Mesendoderm (in vitro differentiated cells): ENCODE results near the gene WDR43.

Source experiments
- DNase-seq: peaks from one replicate; pipeline ENCODE4 v3.0.0; 2013
- H2AK5ac ChIP-seq: 2 replicates; pipeline ENCODE4 v1.6.1; 2013; ENCODE audit warnings: low read length, inconsistent platforms
- H2BK120ac ChIP-seq: 2 replicates; pipeline ENCODE4 v1.6.1; 2013; ENCODE audit warnings: low read depth, mild to moderate bottlenecking, low read length, moderate library complexity, mixed read lengths
- H2BK15ac ChIP-seq: replicated peaks from 2 replicates; pipeline ENCODE4 v1.6.1; 2013; ENCODE audit warnings: low read depth, mild to moderate bottlenecking, moderate library complexity
- H2BK5ac ChIP-seq: 2 replicates; pipeline ENCODE4 v1.6.1; 2013; ENCODE audit warnings: low read length, inconsistent platforms
- H3K18ac ChIP-seq: 2 replicates; pipeline ENCODE4 v1.6.1; 2013; ENCODE audit warnings: mild to moderate bottlenecking, low read length, mixed read lengths
- H3K23ac ChIP-seq: one replicate; pipeline ENCODE4 v1.6.1; 2013; ENCODE audit warnings: low read length
- H3K27ac ChIP-seq: 2 replicates; pipeline ENCODE4 v1.5.1; 2013; ENCODE audit warnings: low read depth, mild to moderate bottlenecking, inconsistent platforms, low read length, moderate library complexity
- H3K27me3 ChIP-seq: 2 replicates; pipeline ENCODE4 v1.6.1; 2013; ENCODE audit warnings: low read length, control low read depth, mild to moderate bottlenecking, inconsistent platforms; ENCODE audit not compliant: insufficient read depth, poor library complexity
- H3K36me3 ChIP-seq: 2 replicates; pipeline ENCODE4 v1.6.1; 2013; ENCODE audit warnings: low read length, inconsistent platforms; ENCODE audit not compliant: control insufficient read depth, insufficient read depth
- H3K4ac ChIP-seq: one replicate; pipeline ENCODE4 v1.6.1; 2013; ENCODE audit warnings: low read depth, mild to moderate bottlenecking, low read length, moderate library complexity
- H3K4me1 ChIP-seq: 2 replicates; pipeline ENCODE4 v1.6.1; 2013; ENCODE audit warnings: low read depth, low read length, inconsistent platforms; ENCODE audit not compliant: control insufficient read depth
- H3K4me2 ChIP-seq: 2 replicates; pipeline ENCODE4 v1.6.1; 2013; ENCODE audit warnings: low read length
- H3K4me3 ChIP-seq: 2 replicates; pipeline ENCODE4 v1.5.1; 2013; ENCODE audit warnings: mild to moderate bottlenecking, low read length
- H3K56ac ChIP-seq: one replicate; pipeline ENCODE4 v1.6.1; 2013; ENCODE audit warnings: low read length
- H3K79me1 ChIP-seq: 2 replicates; pipeline ENCODE4 v1.6.1; 2013; ENCODE audit warnings: low read length, inconsistent platforms
- H3K79me2 ChIP-seq: 2 replicates; pipeline ENCODE4 v1.6.1; 2013; ENCODE audit warnings: mild to moderate bottlenecking, low read length; ENCODE audit not compliant: control insufficient read depth, insufficient read depth
- H3K9ac ChIP-seq: 2 replicates; pipeline ENCODE4 v1.6.1; 2013; ENCODE audit warnings: low read length, inconsistent platforms
- H4K5ac ChIP-seq: one replicate; pipeline ENCODE4 v1.6.1; 2013; ENCODE audit warnings: low read length
- H4K8ac ChIP-seq: one replicate; pipeline ENCODE4 v1.6.1; 2013; ENCODE audit warnings: low read depth, mild to moderate bottlenecking, control low read depth, low read length, moderate library complexity
- WGBS: extraction: QIAGEN DNeasy Blood & Tissue Kit; methylation state at CpG from one replicate; pipeline ENCODE4 v1.1.7; 2013; ENCODE audit warnings: low lambda C conversion rate, missing lambda C conversion rate; ENCODE audit not compliant: insufficient coverage; ENCODE audit errors: extremely low coverage; 5-methylcytosine and 5-hydroxymethylcytosine counted together

The WDR43 gene

DNA sequence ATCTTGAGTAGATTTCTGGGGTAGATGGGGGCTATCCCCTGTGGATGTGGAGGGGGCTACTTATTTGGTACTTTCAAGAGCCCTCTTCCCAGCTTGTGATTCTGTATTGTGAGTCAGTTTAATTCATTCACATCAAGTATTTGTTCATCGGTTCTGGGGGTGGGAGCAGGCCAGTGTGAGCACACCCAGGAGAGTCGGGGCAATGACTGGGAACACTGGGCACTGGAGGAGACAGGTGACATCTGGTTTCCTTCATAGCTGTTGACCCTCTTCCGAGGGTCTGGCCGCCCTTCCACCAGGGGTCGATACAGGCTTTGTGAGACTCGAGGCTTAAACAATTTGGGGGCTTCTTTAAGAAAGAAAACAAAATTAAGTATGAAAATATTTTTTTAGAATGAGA lies 84.1 kb downstream of the WDR43 start:
- H2AK5ac ChIP-seq: no peak overlapping the region
- no peak overlapping the region for H2BK5ac ChIP-seq
- no peak overlapping the region for H3K18ac ChIP-seq
- H3K79me2 ChIP-seq: no peaks in the 10 kb centered on the region
- no peak overlapping the region for H3K4me3 ChIP-seq
- DNase-seq: no peak
- no peak overlapping the region for H3K23ac ChIP-seq
- no peak overlapping the region for H3K27ac ChIP-seq
- no peaks in the 10 kb centered on the region for H3K79me1 ChIP-seq
- H4K5ac ChIP-seq: no peak overlapping the region
- no peak overlapping the region for H3K56ac ChIP-seq
- H3K27me3 ChIP-seq: no peaks in the 10 kb centered on the region
- no peak overlapping the region for H3K4ac ChIP-seq
- H3K9ac ChIP-seq: no peak overlapping the region
- no CpG with 5 or more reads among the region's 6 CpGs for WGBS
- no peak overlapping the region for H2BK15ac ChIP-seq
- H2BK120ac ChIP-seq: no peak overlapping the region
- H3K36me3 ChIP-seq: no peaks in the 10 kb centered on the region
- H4K8ac ChIP-seq: no peak overlapping the region
- H3K4me2 ChIP-seq: no peak overlapping the region
- H3K4me1 ChIP-seq: no peaks in the 10 kb centered on the region

DNA sequence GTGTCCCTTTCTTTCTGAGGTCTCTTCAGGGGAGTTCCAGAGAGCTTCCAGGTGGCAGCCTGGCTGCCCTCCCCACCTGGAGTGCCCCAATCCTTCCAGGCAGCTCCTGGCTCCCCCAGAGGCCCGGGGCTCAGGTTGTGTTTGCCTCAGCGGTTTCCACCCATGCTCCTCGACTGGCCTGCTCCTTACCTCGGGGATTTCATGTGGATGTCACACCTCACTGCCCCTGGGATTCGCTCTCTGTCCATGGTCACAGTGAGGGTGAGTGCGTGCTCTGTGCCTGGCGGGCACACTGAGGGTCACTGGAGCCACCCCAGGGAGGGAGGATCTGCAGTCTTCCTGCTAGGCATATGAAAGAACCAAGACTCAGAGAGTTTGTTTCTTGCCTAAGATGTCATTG lies 84.6 kb downstream of the WDR43 start:
- H4K5ac ChIP-seq: no peak overlapping the region
- no peak overlapping the region for H2BK15ac ChIP-seq
- H3K23ac ChIP-seq: no peak overlapping the region
- no peak overlapping the region for H3K27ac ChIP-seq
- DNase-seq: no peak
- H3K18ac ChIP-seq: no peak overlapping the region
- no peaks in the 10 kb centered on the region for H3K27me3 ChIP-seq
- H3K56ac ChIP-seq: no peak overlapping the region
- H4K8ac ChIP-seq: no peak overlapping the region
- H3K4me2 ChIP-seq: no peak overlapping the region
- no peaks in the 10 kb centered on the region for H3K79me1 ChIP-seq
- H3K79me2 ChIP-seq: no peaks in the 10 kb centered on the region
- H2BK120ac ChIP-seq: no peak overlapping the region
- H3K4me1 ChIP-seq: no peaks in the 10 kb centered on the region
- no CpG with 5 or more reads among the region's 7 CpGs for WGBS
- H3K4ac ChIP-seq: no peak overlapping the region
- no peak overlapping the region for H3K9ac ChIP-seq
- H3K36me3 ChIP-seq: no peaks in the 10 kb centered on the region
- H2BK5ac ChIP-seq: no peak overlapping the region
- H2AK5ac ChIP-seq: no peak overlapping the region
- H3K4me3 ChIP-seq: no peak overlapping the region

DNA sequence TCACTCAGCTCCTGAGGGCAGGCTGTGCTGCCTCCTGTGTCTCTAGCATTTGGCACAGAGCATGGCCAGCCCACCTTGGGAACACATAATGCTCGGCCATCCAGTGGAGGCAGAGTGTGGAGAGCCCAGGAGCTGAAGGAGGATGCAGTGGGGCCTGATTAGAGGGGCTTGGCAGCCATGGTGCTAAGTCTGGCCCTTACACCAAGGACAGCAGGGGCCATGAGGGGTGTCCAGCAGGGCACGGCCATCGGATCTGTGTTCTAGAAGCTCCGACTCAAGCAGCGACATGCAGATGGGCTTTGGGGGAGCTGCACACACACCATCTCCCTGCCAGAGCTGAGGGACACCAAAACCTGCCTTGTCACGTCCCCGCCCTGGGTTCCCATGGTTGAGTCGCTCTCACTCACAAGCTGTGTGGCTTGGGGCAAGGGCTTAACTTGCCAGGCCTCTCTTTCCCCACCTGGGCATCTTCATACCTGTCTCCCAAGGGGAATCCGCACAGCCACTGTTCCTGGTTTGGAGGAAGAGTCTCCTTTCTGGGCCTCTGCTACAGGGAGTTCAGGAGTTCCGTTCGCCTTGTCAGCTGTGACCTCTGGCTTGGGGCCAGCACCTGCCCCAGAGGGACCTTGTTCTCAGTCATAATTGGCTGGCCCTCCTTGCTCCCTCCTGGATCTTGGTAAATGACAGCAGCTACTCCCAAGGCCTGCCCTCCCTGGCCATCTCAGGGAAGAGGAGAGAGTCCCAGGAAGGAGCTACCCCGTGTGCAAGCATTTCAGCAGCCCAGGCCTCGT lies 85.3 kb downstream of the WDR43 start:
- H3K4me2 ChIP-seq: no peak overlapping the region
- H3K4ac ChIP-seq: no peak overlapping the region
- H3K4me1 ChIP-seq: no peaks in the 10 kb centered on the region
- WGBS: no CpG with 5 or more reads among the region's 13 CpGs
- no peak overlapping the region for H2BK5ac ChIP-seq
- no peak overlapping the region for H2BK120ac ChIP-seq
- H3K79me1 ChIP-seq: no peaks in the 10 kb centered on the region
- H3K79me2 ChIP-seq: no peaks in the 10 kb centered on the region
- DNase-seq: no peak
- no peak overlapping the region for H2BK15ac ChIP-seq
- H3K27me3 ChIP-seq: no peaks in the 10 kb centered on the region
- no peak overlapping the region for H3K9ac ChIP-seq
- no peak overlapping the region for H4K8ac ChIP-seq
- H3K4me3 ChIP-seq: no peak overlapping the region
- H3K36me3 ChIP-seq: no peaks in the 10 kb centered on the region
- no peak overlapping the region for H4K5ac ChIP-seq
- no peak overlapping the region for H3K18ac ChIP-seq
- H2AK5ac ChIP-seq: no peak overlapping the region
- H3K27ac ChIP-seq: no peak overlapping the region
- no peak overlapping the region for H3K56ac ChIP-seq
- H3K23ac ChIP-seq: no peak overlapping the region

DNA sequence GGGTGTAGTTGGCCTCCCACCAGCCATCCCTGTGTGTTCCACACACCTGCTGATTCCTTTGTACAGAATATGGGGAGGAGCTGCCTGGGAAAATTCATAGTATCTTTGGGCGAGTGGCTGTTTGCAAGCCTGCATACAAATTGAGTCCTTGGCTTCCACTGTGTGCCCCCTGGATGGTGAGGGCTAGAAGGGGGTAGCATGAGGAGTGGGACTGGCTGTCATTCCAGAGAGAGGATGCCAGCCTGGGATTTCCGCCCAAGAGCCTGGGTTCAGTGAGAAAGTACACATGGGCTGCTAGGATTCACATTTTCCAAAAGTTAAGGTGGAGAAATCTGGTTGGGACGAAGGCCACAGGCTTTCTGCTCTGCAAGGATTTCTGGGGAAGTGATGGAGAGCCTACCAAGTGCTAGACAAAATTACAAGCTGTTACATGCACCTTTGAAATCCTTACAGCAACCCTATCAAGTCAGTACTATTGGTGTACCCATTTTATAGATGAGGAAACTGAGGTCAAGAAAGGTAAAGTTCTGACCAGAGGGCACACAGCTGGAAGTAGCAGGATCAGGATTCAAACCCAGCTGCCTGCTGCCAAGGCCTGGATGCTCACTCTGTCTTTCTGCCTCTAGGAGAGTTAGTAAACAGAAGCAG lies 86.0 kb downstream of the WDR43 start:
- Histone ChIP-seq H3K79me1 (no peaks in the 10 kb centered on the region), H3K9ac (no peak overlapping the region), H3K4ac (no peak overlapping the region), H3K36me3 (no peaks in the 10 kb centered on the region), H3K27ac (no peak overlapping the region), H3K4me1 (no peaks in the 10 kb centered on the region), H3K18ac (no peak overlapping the region), H2AK5ac (no peak overlapping the region), H2BK120ac (no peak overlapping the region), H3K27me3 (no peaks in the 10 kb centered on the region), H3K56ac (no peak overlapping the region), H4K5ac (no peak overlapping the region), H2BK15ac (no peak overlapping the region), H3K23ac (no peak overlapping the region), H3K4me3 (no peak overlapping the region), H2BK5ac (no peak overlapping the region), H4K8ac (no peak overlapping the region), H3K79me2 (no peaks in the 10 kb centered on the region), H3K4me2 (no peak overlapping the region)
- WGBS: no CpG with 5 or more reads among the region's 3 CpGs
- no peak for DNase-seq

DNA sequence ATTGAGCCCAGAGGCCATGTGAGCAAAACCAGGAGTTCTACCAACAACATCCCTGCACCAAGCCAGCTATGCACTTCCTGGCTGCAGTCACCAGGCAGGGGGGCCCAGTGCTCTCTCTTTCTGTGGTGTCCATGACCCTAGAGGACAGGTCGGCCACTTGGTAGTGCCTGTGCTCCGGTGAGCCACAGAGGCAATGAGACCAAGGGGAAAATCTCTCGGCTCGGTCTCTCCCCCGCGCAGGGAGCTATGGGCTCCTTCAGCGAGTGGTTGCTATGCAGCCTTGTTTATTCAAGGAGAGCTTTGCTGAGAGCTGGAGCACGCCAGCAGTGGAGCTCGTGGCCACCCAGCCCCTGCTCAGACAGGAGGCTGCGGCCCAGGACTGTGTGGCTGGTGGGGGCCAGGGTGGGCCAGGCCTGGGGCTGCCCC lies 86.6 kb downstream of the WDR43 start, which contains the start of gene TOGARAM2:
TOGARAM2 (plus strand) TSS at position 283 of the 426 bp plus-strand sequence. CDS start 13,537 bp downstream, outside the sequence.
- Histone ChIP-seq H3K18ac (no peak within 1 kb of the TSS), H3K23ac (no peak within 1 kb of the TSS), H3K4me2 (no peak within 1 kb of the TSS), H4K8ac (no peak within 1 kb of the TSS), H3K27me3 (no peaks in the 10 kb centered on the region), H3K4me3 (no peak within 1 kb of the TSS), H3K79me1 (no peaks in the 10 kb centered on the region), H3K4me1 (no peaks in the 10 kb centered on the region), H3K56ac (no peak within 1 kb of the TSS), H2BK15ac (no peak within 1 kb of the TSS), H2AK5ac (no peak within 1 kb of the TSS), H4K5ac (no peak within 1 kb of the TSS), H2BK120ac (no peak within 1 kb of the TSS), H2BK5ac (no peak within 1 kb of the TSS), H3K79me2 (no peaks in the 10 kb centered on the region), H3K4ac (no peak within 1 kb of the TSS), H3K36me3 (no peaks in the 10 kb centered on the region), H3K9ac (no peak within 1 kb of the TSS), H3K27ac (no peak within 1 kb of the TSS)
- WGBS: no CpG with 5 or more reads among the region's 10 CpGs
- no peak for DNase-seq
